H9 (cell line): Measurements from ENCODE around the gene CCT7. TPM values are rescaled to one million over a fixed set of nuclear protein-coding genes. Genes with fewer than 3 reads are reported as not detected.

ENCODE experiments used
- DNase-seq: peaks from one replicate; pipeline ENCODE4 v3.0.0-alpha.2; 2017
- H2AFZ ChIP-seq: one replicate; pipeline ENCODE4 v1.6.1; 2013; ENCODE audit warnings: mild to moderate bottlenecking, low read length, control low read depth, moderate library complexity
- H2AK5ac ChIP-seq: 2 replicates; pipeline ENCODE4 v1.6.1; 2013; ENCODE audit warnings: low read length, control low read depth, mixed read lengths; ENCODE audit not compliant: insufficient read length
- H2BK120ac ChIP-seq: one replicate; pipeline ENCODE4 v1.6.1; 2013; ENCODE audit warnings: low read depth, mild to moderate bottlenecking, low read length, control low read depth, inconsistent platforms; ENCODE audit not compliant: poor library complexity, severe bottlenecking
- H2BK12ac ChIP-seq: 2 replicates; pipeline ENCODE4 v1.6.1; 2013; ENCODE audit warnings: low read length, control low read depth, mixed read lengths, low read depth; ENCODE audit not compliant: insufficient read length
- H2BK15ac ChIP-seq: 2 replicates; pipeline ENCODE4 v1.6.1; 2013; ENCODE audit warnings: low read depth, low read length, control low read depth
- H2BK20ac ChIP-seq: one replicate; pipeline ENCODE4 v1.6.1; 2013; ENCODE audit warnings: low read depth, mild to moderate bottlenecking, low read length, control low read depth, inconsistent platforms; ENCODE audit not compliant: poor library complexity, severe bottlenecking
- H2BK5ac ChIP-seq: 2 replicates; pipeline ENCODE4 v1.6.1; 2013; ENCODE audit warnings: low read length, control low read depth, mixed read lengths; ENCODE audit not compliant: insufficient read length
- H3K14ac ChIP-seq: 2 replicates; pipeline ENCODE4 v1.6.1; 2013; ENCODE audit warnings: low read length, control low read depth; ENCODE audit not compliant: insufficient read depth
- H3K18ac ChIP-seq: 2 replicates; pipeline ENCODE4 v1.6.1; 2013; ENCODE audit warnings: low read depth, mild to moderate bottlenecking, mixed read lengths, low read length, control low read depth; ENCODE audit not compliant: insufficient read length
- H3K23ac ChIP-seq: 2 replicates; pipeline ENCODE4 v1.6.1; 2013; ENCODE audit warnings: low read length, control low read depth, mixed read lengths, low read depth; ENCODE audit not compliant: insufficient read length
- H3K23me2 ChIP-seq: 2 replicates; pipeline ENCODE4 v1.6.1; 2013; ENCODE audit warnings: low read depth, mild to moderate bottlenecking, mixed read lengths, low read length, control low read depth; ENCODE audit not compliant: insufficient read length, poor library complexity, severe bottlenecking
- H3K27ac ChIP-seq: 2 replicates; pipeline ENCODE4 v1.5.1; 2013; ENCODE audit warnings: low read length, control low read depth, mixed read lengths, low read depth; ENCODE audit not compliant: insufficient read length
- H3K27me3 ChIP-seq: 2 replicates; pipeline ENCODE4 v1.6.1; 2013; ENCODE audit warnings: low read length, control low read depth, inconsistent platforms; ENCODE audit not compliant: insufficient read depth
- H3K4ac ChIP-seq: 2 replicates; pipeline ENCODE4 v1.6.1; 2013; ENCODE audit warnings: low read depth, mild to moderate bottlenecking, control low read depth, inconsistent platforms, low read length, moderate library complexity
- H3K4me1 ChIP-seq: 2 replicates; pipeline ENCODE4 v1.6.1; 2013; ENCODE audit warnings: low read length, control low read depth, inconsistent platforms; ENCODE audit not compliant: insufficient read depth
- H3K4me2 ChIP-seq: 2 replicates; pipeline ENCODE4 v1.6.1; 2013; ENCODE audit warnings: low read length, control low read depth, mixed read lengths; ENCODE audit not compliant: insufficient read length, insufficient read depth
- H3K56ac ChIP-seq: 2 replicates; pipeline ENCODE4 v1.6.1; 2013; ENCODE audit warnings: low read depth, mild to moderate bottlenecking, mixed read lengths, low read length, control low read depth; ENCODE audit not compliant: insufficient read length
- H3K79me1 ChIP-seq: 2 replicates; pipeline ENCODE4 v1.6.1; 2013; ENCODE audit warnings: low read depth, mild to moderate bottlenecking, moderate library complexity, low read length, control low read depth, inconsistent platforms; ENCODE audit not compliant: insufficient read depth, poor library complexity, severe bottlenecking
- H3K79me2 ChIP-seq: 2 replicates; pipeline ENCODE4 v1.6.1; 2013; ENCODE audit warnings: low read length, control low read depth, inconsistent platforms; ENCODE audit not compliant: insufficient read depth
- H3K9ac ChIP-seq: 2 replicates; pipeline ENCODE4 v1.6.1; 2013; ENCODE audit warnings: low read length, control low read depth, mixed read lengths; ENCODE audit not compliant: insufficient read length; ENCODE audit errors: extremely low read depth
- H3K9me3 ChIP-seq: one replicate; pipeline ENCODE4 v1.6.1; 2013; ENCODE audit warnings: low read depth, low read length, inconsistent platforms; ENCODE audit not compliant: control insufficient read depth
- H3T11ph ChIP-seq: one replicate; pipeline ENCODE4 v1.6.1; 2013; ENCODE audit warnings: mild to moderate bottlenecking, low read length, control low read depth, inconsistent platforms
- H4K20me1 ChIP-seq: one replicate; pipeline ENCODE4 v1.6.1; 2013; ENCODE audit not compliant: control insufficient read depth, insufficient read length, insufficient read depth
- H4K5ac ChIP-seq: 2 replicates; pipeline ENCODE4 v1.6.1; 2013; ENCODE audit warnings: low read depth, mild to moderate bottlenecking, mixed read lengths, low read length, control low read depth; ENCODE audit not compliant: insufficient read length
- H4K8ac ChIP-seq: replicated peaks from 2 replicates; pipeline ENCODE4 v1.6.1; 2013; ENCODE audit warnings: low read length, control low read depth, mixed read lengths, low read depth; ENCODE audit not compliant: insufficient read length
- H4K91ac ChIP-seq: 2 replicates; pipeline ENCODE4 v1.6.1; 2013; ENCODE audit warnings: low read depth, mild to moderate bottlenecking, moderate library complexity, mixed read lengths, low read length, control low read depth; ENCODE audit not compliant: insufficient read length
- H3K27ac Mint-ChIP-seq, 3 experiments: 2 replicates in 2 of 3; 3 replicates in 1 of 3; pipeline ENCODE4 v1.8.0; 2020 to 2021; ENCODE audit warnings: mixed read lengths in 3 of 3, mild to moderate bottlenecking in 1 of 3, moderate library complexity in 1 of 3
- H3K27me3 Mint-ChIP-seq: 2 replicates; pipeline ENCODE4 v1.8.0; 2021; ENCODE audit warnings: low read depth, mild to moderate bottlenecking, moderate library complexity, mixed read lengths
- H3K36me3 Mint-ChIP-seq, 3 experiments: 2 replicates in 2 of 3; 3 replicates in 1 of 3; pipeline ENCODE4 v1.8.0; 2020 to 2021; ENCODE audit warnings: low read depth in 3 of 3, mixed read lengths in 3 of 3; ENCODE audit not compliant: insufficient read depth in 1 of 3
- H3K4me1 Mint-ChIP-seq, 2 experiments: 2 replicates each; pipeline ENCODE4 v1.8.0; 2020; ENCODE audit warnings: mixed read lengths in 2 of 2
- H3K4me3 Mint-ChIP-seq, 2 experiments: 2 replicates in 1 of 2; 3 replicates in 1 of 2; pipeline ENCODE4 v1.8.0; 2020 to 2021; ENCODE audit warnings: mild to moderate bottlenecking in 2 of 2, mixed read lengths in 2 of 2, moderate library complexity in 1 of 2
- H3K9me3 Mint-ChIP-seq, 2 experiments: 2 replicates in 1 of 2; 3 replicates in 1 of 2; pipeline ENCODE4 v1.8.0; 2020; ENCODE audit warnings: mild to moderate bottlenecking in 2 of 2, mixed read lengths in 2 of 2, moderate library complexity in 1 of 2
- WGBS: extraction: QIAGEN DNeasy Blood & Tissue Kit; methylation state at CpG from one replicate; pipeline ENCODE4 v1.1.7; 2013; ENCODE audit warnings: missing lambda C conversion rate, low lambda C conversion rate, mixed read lengths; ENCODE audit not compliant: insufficient read length; ENCODE audit errors: extremely low coverage; 5-methylcytosine and 5-hydroxymethylcytosine counted together
- total RNA-seq: library from RNA; stranded (reverse); gene quantifications from 2 replicates; pipeline ENCODE4 v1.2.1, GENCODE V29; 2021
- TF ChIP-seq, protein P1 (sequence below): fragments of 200-600 bp; sonication (generic); conservative IDR thresholded peaks from 3 replicates; pipeline ENCODE4 v1.8.0; 2021; ENCODE audit warnings: antibody characterized with exemption, mild to moderate bottlenecking

CCT7 gene
- total RNA-seq, 1 experiment from 2014 or later, result 500 TPM

DNA sequence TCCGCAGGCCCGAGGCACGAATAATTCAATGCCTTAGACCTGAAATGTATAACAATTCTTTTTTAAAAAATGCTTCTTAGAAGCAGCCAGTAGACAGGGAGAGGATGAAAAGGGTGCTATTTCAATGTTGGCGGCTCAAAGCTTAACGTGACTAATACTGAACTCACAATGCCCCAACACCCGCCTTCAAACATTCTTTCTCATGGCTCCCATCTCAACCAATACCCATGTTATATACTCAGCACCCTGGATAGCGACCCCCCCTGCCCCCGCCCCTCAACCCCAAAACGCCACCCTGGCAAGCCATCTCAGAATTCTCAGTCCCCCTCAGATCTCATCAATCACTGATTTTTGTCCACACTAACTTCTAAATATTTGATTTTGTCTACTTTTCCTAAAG is 45.7 kb downstream of the CCT7 start:
- Histone ChIP-seq H3K9me3 (no peaks in the 10 kb centered on the region), H3T11ph (no peak overlapping the region), H3K27me3 (no peaks in the 10 kb centered on the region), H2BK5ac (no peak overlapping the region), H3K56ac (no peak overlapping the region), H3K23ac (no peak overlapping the region), H2BK12ac (no peak overlapping the region), H2BK120ac (no peak overlapping the region), H4K8ac (no peak overlapping the region), H3K27ac (no peak overlapping the region), H3K4me2 (no peak overlapping the region), H4K5ac (no peak overlapping the region), H2BK15ac (no peak overlapping the region), H4K20me1 (peaks cover 2% of the 10 kb centered on the region), H3K79me2 (peaks cover 3% of the 10 kb centered on the region; the same call in 1 of the 2 replicates), H2AK5ac (no peak overlapping the region), H4K91ac (no peak overlapping the region), H3K23me2 (peaks cover 14% of the 10 kb centered on the region), H2AFZ (no peak overlapping the region), H3K9ac (no peak overlapping the region), H3K18ac (no peak overlapping the region), H3K4ac (no peak overlapping the region), H3K14ac (no peak overlapping the region), H2BK20ac (no peak overlapping the region), H3K4me1 (no peaks in the 10 kb centered on the region; the same call in 1 of the 2 replicates), H3K79me1 (peaks cover 3% of the 10 kb centered on the region)
- no CpG with 5 or more reads among the region's 9 CpGs for WGBS
- no peak overlapping the region for H3K4me3 Mint-ChIP-seq
- no peak overlapping the region for H3K27ac Mint-ChIP-seq
- DNase-seq, result no peak
- H3K27me3 Mint-ChIP-seq, result peaks cover under 1% of the 10 kb centered on the region
- H3K36me3 Mint-ChIP-seq, result peaks cover 0 to 7% (median 2%) of the 10 kb centered on the region in 3 experiments; a peak in 3 of 7 replicates
- H3K9me3 Mint-ChIP-seq, result no peaks in the 10 kb centered on the region
- H3K4me1 Mint-ChIP-seq, result peaks cover 12 to 17% of the 10 kb centered on the region in 2 experiments
- TF ChIP-seq, protein P1, sequence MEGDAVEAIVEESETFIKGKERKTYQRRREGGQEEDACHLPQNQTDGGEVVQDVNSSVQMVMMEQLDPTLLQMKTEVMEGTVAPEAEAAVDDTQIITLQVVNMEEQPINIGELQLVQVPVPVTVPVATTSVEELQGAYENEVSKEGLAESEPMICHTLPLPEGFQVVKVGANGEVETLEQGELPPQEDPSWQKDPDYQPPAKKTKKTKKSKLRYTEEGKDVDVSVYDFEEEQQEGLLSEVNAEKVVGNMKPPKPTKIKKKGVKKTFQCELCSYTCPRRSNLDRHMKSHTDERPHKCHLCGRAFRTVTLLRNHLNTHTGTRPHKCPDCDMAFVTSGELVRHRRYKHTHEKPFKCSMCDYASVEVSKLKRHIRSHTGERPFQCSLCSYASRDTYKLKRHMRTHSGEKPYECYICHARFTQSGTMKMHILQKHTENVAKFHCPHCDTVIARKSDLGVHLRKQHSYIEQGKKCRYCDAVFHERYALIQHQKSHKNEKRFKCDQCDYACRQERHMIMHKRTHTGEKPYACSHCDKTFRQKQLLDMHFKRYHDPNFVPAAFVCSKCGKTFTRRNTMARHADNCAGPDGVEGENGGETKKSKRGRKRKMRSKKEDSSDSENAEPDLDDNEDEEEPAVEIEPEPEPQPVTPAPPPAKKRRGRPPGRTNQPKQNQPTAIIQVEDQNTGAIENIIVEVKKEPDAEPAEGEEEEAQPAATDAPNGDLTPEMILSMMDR, result no peak
